Activated CD4-positive, alpha-beta memory T cell treated with anti-CD3 and anti-CD28 coated beads for 36 hours (primary cell): ENCODE data around the gene EXD3. TPM values are rescaled to one million over a fixed set of nuclear protein-coding genes. Genes with fewer than 3 reads are reported as not detected.

Experiments used
- CTCF ChIA-PET: fragments of 350-600 bp; sonication (Branson Sonifier 250); formaldehyde crosslinking; loops from one replicate; lab custom pipeline; 2021; ENCODE audit warnings: antibody characterized with exemption, inconsistent platforms; lab: Charles Lee
- POLR2A ChIA-PET: fragments of 350-600 bp; sonication (Branson Sonifier 250); formaldehyde crosslinking; loops from one replicate; lab custom pipeline; 2021; ENCODE audit warnings: antibody characterized with exemption; lab: Charles Lee
- DNase-seq: peaks from one replicate; pipeline ENCODE4 v3.0.0-alpha.2; 2020
- H3K27ac Mint-ChIP-seq: one replicate; pipeline ENCODE4 v1.8.0; 2021; ENCODE audit warnings: mixed read lengths
- H3K27me3 Mint-ChIP-seq: one replicate; pipeline ENCODE4 v1.8.0; 2021; ENCODE audit warnings: mixed read lengths
- H3K36me3 Mint-ChIP-seq: one replicate; pipeline ENCODE4 v1.8.0; 2021; ENCODE audit warnings: mixed read lengths
- H3K4me1 Mint-ChIP-seq: one replicate; pipeline ENCODE4 v1.8.0; 2021; ENCODE audit warnings: low read depth, mixed read lengths
- H3K4me3 Mint-ChIP-seq: one replicate; pipeline ENCODE4 v1.8.0; 2021; ENCODE audit warnings: mild to moderate bottlenecking, mixed read lengths
- H3K9me3 Mint-ChIP-seq: one replicate; pipeline ENCODE4 v1.8.0; 2021; ENCODE audit warnings: mixed read lengths
- intact Hi-C: fragments of 100-400 bp; cut with micrococcal nuclease; formaldehyde crosslinking; loops from one replicate; pipeline ENCODE4 v1.15.1; 2023
- total RNA-seq, 2 experiments: library from RNA; stranded (reverse); gene quantifications; one replicate each; pipeline ENCODE4 v1.2.3, GENCODE V29; 2021

Gene EXD3
- total RNA-seq, 2 experiments from 2014 or later: 13.5 to 13.6 TPM

GRCh38 chr9:137404961-137405567 lies 17.9 kb downstream of the EXD3 start:
- Mint-ChIP-seq H3K27me3 (peaks cover 3% of the 10 kb centered on the region), H3K27ac (no peak overlapping the region), H3K4me3 (no peak overlapping the region), H3K36me3 (peaks cover 3% of the 10 kb centered on the region), H3K9me3 (no peaks in the 10 kb centered on the region), H3K4me1 (no peaks in the 10 kb centered on the region)
- intact Hi-C loops: no loop called here
- DNase-seq: no peak
- ChIA-PET POLR2A (no interaction called here), CTCF (interaction anchor here (1.8 kb wide), 1 partner anchor 103 kb away, joined by 5 read pairs; the partner anchor contains the start of gene NRARP)

- Mint-ChIP-seq H3K27ac (no peak overlapping the region), H3K27me3 (peaks cover 3% of the 10 kb centered on the region), H3K4me3 (no peak overlapping the region), H3K36me3 (peaks cover 3% of the 10 kb centered on the region), H3K4me1 (peaks cover 12% of the 10 kb centered on the region), H3K9me3 (no peaks in the 10 kb centered on the region)
- intact Hi-C loops: no loop called here
- CTCF ChIA-PET: interaction anchor here (1.8 kb wide), 1 partner anchor 101 kb away, joined by 5 read pairs; the partner anchor contains the start of gene NRARP
- POLR2A ChIA-PET: no interaction called here
- no peak for DNase-seq
Observed at GRCh38 chr9:137403269-137403668, 19.7 kb downstream of the EXD3 start.

- no peak for DNase-seq
- H3K36me3 Mint-ChIP-seq: peaks cover 3% of the 10 kb centered on the region
- ChIA-PET CTCF (no interaction called here), POLR2A (no interaction called here)
- no peaks in the 10 kb centered on the region for H3K9me3 Mint-ChIP-seq
- peaks cover 17% of the 10 kb centered on the region for H3K4me1 Mint-ChIP-seq
- intact Hi-C loops: no loop called here
- no peak overlapping the region for H3K4me3 Mint-ChIP-seq
- H3K27me3 Mint-ChIP-seq: peaks cover 3% of the 10 kb centered on the region
- H3K27ac Mint-ChIP-seq: no peak overlapping the region
Observed at GRCh38 chr9:137402746-137403145, 20.2 kb downstream of the EXD3 start.

- DNase-seq: no peak
- peaks cover 27% of the 10 kb centered on the region for H3K4me1 Mint-ChIP-seq
- ChIA-PET CTCF (no interaction called here), POLR2A (no interaction called here)
- no peak overlapping the region for H3K27ac Mint-ChIP-seq
- peaks cover 3% of the 10 kb centered on the region for H3K27me3 Mint-ChIP-seq
- no peaks in the 10 kb centered on the region for H3K9me3 Mint-ChIP-seq
- H3K36me3 Mint-ChIP-seq: peaks cover 3% of the 10 kb centered on the region
- H3K4me3 Mint-ChIP-seq: no peak overlapping the region
- intact Hi-C loops: no loop called here
Observed at GRCh38 chr9:137398561-137399468, 24.1 kb downstream of the EXD3 start.

- POLR2A ChIA-PET: interaction anchor here (1.0 to 1.2 kb wide), 2 partner anchors 25 to 96 kb away, joined by 3 read pairs; partner anchors contain the start of genes EXD3, NOXA1 and NRARP
- H3K4me1 Mint-ChIP-seq: peaks cover 27% of the 10 kb centered on the region
- DNase-seq: peak; percentile 76
- peaks cover 3% of the 10 kb centered on the region for H3K27me3 Mint-ChIP-seq
- peak overlapping the region; percentile 33 for H3K4me3 Mint-ChIP-seq
- intact Hi-C loops: no loop called here
- H3K9me3 Mint-ChIP-seq: no peaks in the 10 kb centered on the region
- CTCF ChIA-PET: interaction anchor here (0.9 to 1.2 kb wide), 2 partner anchors 25 to 96 kb away, joined by 4 to 10 read pairs; partner anchors contain the start of genes EXD3, NOXA1 and NRARP
- peaks cover 3% of the 10 kb centered on the region for H3K36me3 Mint-ChIP-seq
- H3K27ac Mint-ChIP-seq: peak overlapping the region; percentile 67
Observed at GRCh38 chr9:137397675-137398423, 25.1 kb downstream of the EXD3 start.

- Mint-ChIP-seq H3K27me3 (peaks cover 3% of the 10 kb centered on the region), H3K4me1 (peaks cover 27% of the 10 kb centered on the region), H3K9me3 (no peaks in the 10 kb centered on the region), H3K4me3 (no peak overlapping the region), H3K27ac (no peak overlapping the region), H3K36me3 (no peaks in the 10 kb centered on the region)
- intact Hi-C loops: no loop called here
- no peak for DNase-seq
- ChIA-PET POLR2A (interaction anchor here (1.2 kb wide), 1 partner anchor 26 kb away, joined by 3 read pairs; the partner anchor contains the start of genes EXD3 and NOXA1), CTCF (interaction anchor here (0.9 to 1.2 kb wide), 2 partner anchors 26 to 95 kb away, joined by 4 to 10 read pairs; partner anchors contain the start of genes EXD3, NOXA1 and NRARP)
Observed at GRCh38 chr9:137396634-137397367, 26.2 kb downstream of the EXD3 start.

- H3K4me1 Mint-ChIP-seq: peaks cover 27% of the 10 kb centered on the region
- ChIA-PET CTCF (no interaction called here), POLR2A (no interaction called here)
- intact Hi-C loops: no loop called here
- DNase-seq: no peak
- H3K27me3 Mint-ChIP-seq: peaks cover 3% of the 10 kb centered on the region
- no peaks in the 10 kb centered on the region for H3K9me3 Mint-ChIP-seq
- H3K27ac Mint-ChIP-seq: no peak overlapping the region
- H3K36me3 Mint-ChIP-seq: no peaks in the 10 kb centered on the region
- no peak overlapping the region for H3K4me3 Mint-ChIP-seq
Observed at GRCh38 chr9:137396227-137396626, 26.7 kb downstream of the EXD3 start.

GRCh38 chr9:137395666-137396010 lies 27.3 kb downstream of the EXD3 start:
- CTCF ChIA-PET: no interaction called here
- DNase-seq: no peak
- Mint-ChIP-seq H3K36me3 (no peaks in the 10 kb centered on the region), H3K4me1 (peaks cover 27% of the 10 kb centered on the region), H3K4me3 (no peak overlapping the region), H3K27me3 (peaks cover 3% of the 10 kb centered on the region), H3K9me3 (no peaks in the 10 kb centered on the region), H3K27ac (no peak overlapping the region)
- POLR2A ChIA-PET: no interaction called here
- intact Hi-C loops: no loop called here

GRCh38 chr9:137394866-137395665 lies 27.9 kb downstream of the EXD3 start:
- Mint-ChIP-seq H3K4me3 (no peak overlapping the region), H3K4me1 (peaks cover 27% of the 10 kb centered on the region), H3K9me3 (no peaks in the 10 kb centered on the region), H3K27ac (no peak overlapping the region), H3K36me3 (no peaks in the 10 kb centered on the region), H3K27me3 (peaks cover 3% of the 10 kb centered on the region)
- CTCF ChIA-PET: no interaction called here
- POLR2A ChIA-PET: no interaction called here
- DNase-seq: no peak
- intact Hi-C loops: no loop called here

- ChIA-PET CTCF (no interaction called here), POLR2A (no interaction called here)
- no peaks in the 10 kb centered on the region for H3K27me3 Mint-ChIP-seq
- DNase-seq: no peak
- no peak overlapping the region for H3K27ac Mint-ChIP-seq
- no peaks in the 10 kb centered on the region for H3K9me3 Mint-ChIP-seq
- no peak overlapping the region for H3K4me3 Mint-ChIP-seq
- intact Hi-C loops: no loop called here
- H3K4me1 Mint-ChIP-seq: peaks cover 17% of the 10 kb centered on the region
- no peaks in the 10 kb centered on the region for H3K36me3 Mint-ChIP-seq
Observed at GRCh38 chr9:137393176-137394150, 29.5 kb downstream of the EXD3 start.
